ENCODE measurements around the gene IER2. TPM values are rescaled to one million over a fixed set of nuclear protein-coding genes. Genes with fewer than 3 reads are reported as not detected.

Gene IER2
- total RNA-seq, 1 donor from 2014 or later, result 13.7 TPM

DNA sequence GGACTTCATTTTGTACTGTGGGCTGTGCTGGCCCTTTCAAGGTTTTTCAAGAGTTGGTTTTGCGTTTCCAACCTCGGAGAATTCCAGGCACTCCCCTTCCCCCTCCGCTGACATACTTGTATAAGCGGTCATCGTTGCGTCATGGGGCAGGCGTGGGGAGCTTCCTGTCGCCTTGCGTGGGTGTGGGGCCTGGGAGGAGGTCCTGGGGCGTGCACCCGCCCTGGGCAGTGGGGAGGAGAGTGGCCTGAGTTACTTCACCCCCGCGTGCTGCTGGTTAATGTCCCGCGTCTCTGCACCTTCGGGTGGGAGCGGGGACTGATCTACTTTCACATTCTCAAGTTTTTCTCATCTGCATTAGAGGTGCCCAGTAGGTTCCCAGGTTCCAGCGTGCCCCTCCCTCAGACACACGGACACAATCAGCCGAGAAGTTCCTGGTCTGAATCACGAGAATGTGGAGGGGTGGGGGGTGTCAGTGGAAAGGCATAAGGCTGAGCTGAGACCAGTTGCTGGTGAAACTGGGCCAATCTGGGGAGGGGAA lies 4.1 kb downstream of the IER2 start:
- peak; percentile 64 for DNase-seq (ENCODE audit: low spot score)
- peaks cover 8% of the 10 kb centered on the region for H3K4me1 ChIP-seq

DNA sequence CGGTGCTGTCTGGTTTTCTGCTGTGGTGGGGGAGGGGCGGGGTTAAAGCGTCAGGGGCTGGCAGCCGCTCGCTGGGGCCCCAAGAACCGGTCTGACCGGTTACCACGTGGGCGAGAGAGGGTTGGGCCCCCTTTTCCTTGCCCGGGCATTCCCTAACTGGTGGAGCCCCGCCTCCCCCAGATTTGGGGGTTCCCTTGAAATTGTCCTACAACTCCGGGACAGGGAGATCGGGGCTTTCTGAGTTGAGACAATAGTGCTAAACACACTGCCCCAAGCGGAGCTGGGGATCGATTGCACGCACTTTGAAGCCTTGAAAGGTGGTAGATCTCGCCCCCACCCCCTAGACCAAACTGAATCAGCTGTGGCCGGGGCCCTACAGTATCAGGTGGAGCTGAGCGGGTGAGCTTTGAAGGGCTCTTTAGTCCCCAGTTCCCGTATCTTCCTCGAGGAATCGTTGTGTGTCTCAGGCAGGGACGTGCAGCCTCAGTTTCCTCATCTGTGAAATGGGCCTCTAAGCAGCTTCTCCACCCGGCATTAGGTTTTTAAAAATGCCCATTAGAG lies 4.8 kb downstream of the IER2 start:
- Histone ChIP-seq H3K36me3 (no peaks in the 10 kb centered on the region), H3K27me3 (no peaks in the 10 kb centered on the region), H4K20me1 (ENCODE audit: low read depth) (peaks cover 25% of the 10 kb centered on the region), H3K79me2 (ENCODE audit: low read depth) (peaks cover 38% of the 10 kb centered on the region), H3K27ac (peak overlapping the region; percentile 97), H3K4me3 (peak overlapping the region; percentile 91), H3K9ac (no peak overlapping the region), H3K4me1 (peaks cover 8% of the 10 kb centered on the region), H3K9me3 (ENCODE audit: low read depth) (no peaks in the 10 kb centered on the region), H3F3A (ENCODE audit: low read depth) (peaks cover 51% of the 10 kb centered on the region), H3K4me2 (peak overlapping the region; percentile 90), H2AFZ (replicated peaks) (no peak overlapping the region)
- Mint-ChIP-seq H3K4me3 (peak overlapping the region; percentile 94), H3K27ac (peak overlapping the region; percentile 25), H3K27me3 (ENCODE audit: insufficient read depth, low read depth) (peaks cover 20% of the 10 kb centered on the region), H3K4me1 (peaks cover 34% of the 10 kb centered on the region), H3K36me3 (peaks cover 7% of the 10 kb centered on the region), H3K9me3 (no peaks in the 10 kb centered on the region)
- no peak for TF ChIP-seq EZH2phosphoT487 (IDR thresholded peaks at IDR 0.05)
- peak; percentile 54 for TF ChIP-seq CTCF (IDR thresholded peaks at IDR 0.05)
- DNase-seq (ENCODE audit: low spot score), result peak; percentile 90

More for the DNA sequence above, 4.1 kb downstream of the IER2 start:
- H3K9ac ChIP-seq, result peak overlapping the region; percentile 87
- H3K9me3 ChIP-seq (ENCODE audit: low read depth), result no peaks in the 10 kb centered on the region
- peaks cover 20% of the 10 kb centered on the region for H3K27me3 Mint-ChIP-seq (ENCODE audit: insufficient read depth, low read depth)
- H3K27me3 ChIP-seq, result peaks cover 3% of the 10 kb centered on the region
- peak overlapping the region; percentile 97 for H3K27ac ChIP-seq
- H2AFZ ChIP-seq (replicated peaks), result no peak overlapping the region
- H3F3A ChIP-seq (ENCODE audit: low read depth), result peaks cover 48% of the 10 kb centered on the region
- no peaks in the 10 kb centered on the region for H3K9me3 Mint-ChIP-seq
- H3K36me3 ChIP-seq, result no peaks in the 10 kb centered on the region
- peak overlapping the region; percentile 90 for H3K4me2 ChIP-seq
- peak overlapping the region; percentile 94 for H3K4me3 Mint-ChIP-seq
- H3K4me1 Mint-ChIP-seq, result peaks cover 38% of the 10 kb centered on the region
- peak overlapping the region; percentile 93 for H3K27ac Mint-ChIP-seq
- peaks cover 25% of the 10 kb centered on the region for H4K20me1 ChIP-seq (ENCODE audit: low read depth)
- TF ChIP-seq EZH2phosphoT487 (IDR thresholded peaks at IDR 0.05), result no peak
- no peak for TF ChIP-seq CTCF (IDR thresholded peaks at IDR 0.05)
- TF ChIP-seq EZH2 (IDR thresholded peaks at IDR 0.05), result no peak
- H3K36me3 Mint-ChIP-seq, result peaks cover 7% of the 10 kb centered on the region
- H3K4me3 ChIP-seq, result peak overlapping the region; percentile 91
- peaks cover 38% of the 10 kb centered on the region for H3K79me2 ChIP-seq (ENCODE audit: low read depth)

DNA sequence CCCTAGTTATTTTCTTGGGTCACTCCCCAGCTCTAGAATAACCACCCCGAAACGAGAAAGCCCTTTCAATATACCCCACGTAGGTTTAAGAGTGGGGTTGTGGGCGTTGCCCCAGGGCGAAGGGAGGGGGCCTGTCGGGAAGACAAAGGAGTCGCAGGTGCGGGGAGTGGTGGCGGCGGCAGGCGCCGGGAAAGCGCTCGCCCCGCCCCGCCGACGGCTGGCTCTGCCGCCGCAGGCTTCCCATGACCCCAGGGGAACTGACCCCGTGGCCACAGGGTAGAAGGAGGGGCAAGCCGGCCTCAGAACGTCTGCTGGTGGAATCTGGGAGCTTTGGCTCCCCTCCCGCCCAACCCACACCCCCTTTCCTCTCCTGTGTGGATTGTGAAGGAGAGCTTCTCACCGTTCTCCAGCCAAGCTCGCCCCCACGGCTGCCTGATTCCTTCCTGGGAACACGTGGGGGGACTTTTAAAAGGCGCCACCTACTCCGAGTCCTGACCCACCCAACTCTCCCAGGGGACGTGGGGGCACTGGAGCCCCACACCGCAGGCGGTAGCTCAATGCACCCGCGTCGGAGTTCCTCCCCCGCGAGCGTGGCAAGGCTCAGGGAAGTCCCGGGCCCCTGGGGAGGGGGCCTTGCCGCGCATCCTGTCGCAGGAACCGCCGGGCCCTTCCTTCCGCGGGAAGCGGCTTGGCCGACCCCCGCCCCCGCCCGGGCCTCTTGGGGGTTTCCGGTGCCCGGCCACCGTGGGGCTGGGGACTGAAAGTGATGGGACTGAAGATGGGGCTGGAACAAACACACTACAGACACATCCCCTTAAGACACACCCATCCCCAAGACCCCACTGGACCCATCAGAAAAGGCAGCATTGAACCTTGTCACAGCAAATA lies 5.5 kb downstream of the IER2 start:
- peak overlapping the region; percentile 94 for H3K4me3 Mint-ChIP-seq
- no peaks in the 10 kb centered on the region for H3K36me3 ChIP-seq
- peak overlapping the region; percentile 90 for H3K4me2 ChIP-seq
- peak; percentile 96 for DNase-seq (ENCODE audit: low spot score)
- H3K79me2 ChIP-seq (ENCODE audit: low read depth), result peaks cover 33% of the 10 kb centered on the region
- peaks cover 7% of the 10 kb centered on the region for H3K36me3 Mint-ChIP-seq
- H3K27ac Mint-ChIP-seq, result peak overlapping the region; percentile 25
- H3K4me3 ChIP-seq, result peak overlapping the region; percentile 91
- H3K27ac ChIP-seq, result peak overlapping the region; percentile 38
- TF ChIP-seq CTCF (IDR thresholded peaks at IDR 0.05), result no peak
- TF ChIP-seq EZH2 (IDR thresholded peaks at IDR 0.05), result no peak
- TF ChIP-seq EZH2phosphoT487 (IDR thresholded peaks at IDR 0.05), result no peak
- no peaks in the 10 kb centered on the region for H3K9me3 Mint-ChIP-seq
- H3K9ac ChIP-seq, result no peak overlapping the region
- H3K27me3 Mint-ChIP-seq (ENCODE audit: insufficient read depth, low read depth), result peaks cover 20% of the 10 kb centered on the region
- H4K20me1 ChIP-seq (ENCODE audit: low read depth), result peaks cover 25% of the 10 kb centered on the region
- peaks cover 53% of the 10 kb centered on the region for H3F3A ChIP-seq (ENCODE audit: low read depth)
- H3K4me1 Mint-ChIP-seq, result peaks cover 36% of the 10 kb centered on the region
- peaks cover 8% of the 10 kb centered on the region for H3K4me1 ChIP-seq
- no peaks in the 10 kb centered on the region for H3K27me3 ChIP-seq
- no peak overlapping the region for H2AFZ ChIP-seq (replicated peaks)
- no peaks in the 10 kb centered on the region for H3K9me3 ChIP-seq (ENCODE audit: low read depth)
